Measurements from ENCODE around the gene HELZ.

HELZ gene

DNA sequence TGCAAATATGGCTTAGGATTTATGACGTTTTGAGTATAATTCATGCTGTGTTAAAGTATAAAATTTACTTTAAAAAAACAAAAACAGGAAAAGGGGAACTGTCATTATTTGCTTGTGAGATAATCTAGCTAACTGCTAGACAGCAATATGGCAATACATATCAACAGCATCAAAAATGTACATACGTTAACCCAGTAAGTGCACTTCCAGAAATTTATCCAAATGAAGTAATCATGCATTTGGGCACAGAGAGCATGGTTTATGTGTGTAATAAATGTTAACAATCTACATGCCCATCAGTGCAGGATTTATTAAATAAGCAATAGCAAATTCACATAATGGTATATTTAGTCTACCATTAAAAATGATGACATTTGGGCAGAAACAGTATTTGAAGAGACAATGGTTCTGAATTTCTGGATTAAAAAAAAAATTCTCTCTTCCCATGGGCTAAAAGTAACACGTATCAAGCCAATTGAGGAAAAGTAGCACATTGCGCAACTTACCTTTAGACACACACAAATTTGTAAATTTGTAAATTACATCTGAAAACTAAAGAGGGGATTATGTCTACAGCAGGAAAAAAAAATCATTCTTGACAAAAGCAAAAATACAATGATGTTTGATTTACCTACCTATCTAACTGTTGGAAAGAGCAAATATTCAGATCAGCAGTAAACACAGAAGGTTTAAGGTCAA lies 120.4 kb downstream of the HELZ start:
- POLR2A ChIA-PET: no interaction called here
- TF ChIP-seq, protein P1, sequence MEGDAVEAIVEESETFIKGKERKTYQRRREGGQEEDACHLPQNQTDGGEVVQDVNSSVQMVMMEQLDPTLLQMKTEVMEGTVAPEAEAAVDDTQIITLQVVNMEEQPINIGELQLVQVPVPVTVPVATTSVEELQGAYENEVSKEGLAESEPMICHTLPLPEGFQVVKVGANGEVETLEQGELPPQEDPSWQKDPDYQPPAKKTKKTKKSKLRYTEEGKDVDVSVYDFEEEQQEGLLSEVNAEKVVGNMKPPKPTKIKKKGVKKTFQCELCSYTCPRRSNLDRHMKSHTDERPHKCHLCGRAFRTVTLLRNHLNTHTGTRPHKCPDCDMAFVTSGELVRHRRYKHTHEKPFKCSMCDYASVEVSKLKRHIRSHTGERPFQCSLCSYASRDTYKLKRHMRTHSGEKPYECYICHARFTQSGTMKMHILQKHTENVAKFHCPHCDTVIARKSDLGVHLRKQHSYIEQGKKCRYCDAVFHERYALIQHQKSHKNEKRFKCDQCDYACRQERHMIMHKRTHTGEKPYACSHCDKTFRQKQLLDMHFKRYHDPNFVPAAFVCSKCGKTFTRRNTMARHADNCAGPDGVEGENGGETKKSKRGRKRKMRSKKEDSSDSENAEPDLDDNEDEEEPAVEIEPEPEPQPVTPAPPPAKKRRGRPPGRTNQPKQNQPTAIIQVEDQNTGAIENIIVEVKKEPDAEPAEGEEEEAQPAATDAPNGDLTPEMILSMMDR (IDR thresholded peaks at IDR 0.05; ENCODE audit: insufficient read depth, low read length, missing control alignments): no peak
- CTCF ChIA-PET: no interaction called here
- DNase-seq (ENCODE audit: low read depth, low spot score): no peak
- no peak overlapping the region for H3K4me3 ChIP-seq (ENCODE audit: low read depth, low read length)

DNA sequence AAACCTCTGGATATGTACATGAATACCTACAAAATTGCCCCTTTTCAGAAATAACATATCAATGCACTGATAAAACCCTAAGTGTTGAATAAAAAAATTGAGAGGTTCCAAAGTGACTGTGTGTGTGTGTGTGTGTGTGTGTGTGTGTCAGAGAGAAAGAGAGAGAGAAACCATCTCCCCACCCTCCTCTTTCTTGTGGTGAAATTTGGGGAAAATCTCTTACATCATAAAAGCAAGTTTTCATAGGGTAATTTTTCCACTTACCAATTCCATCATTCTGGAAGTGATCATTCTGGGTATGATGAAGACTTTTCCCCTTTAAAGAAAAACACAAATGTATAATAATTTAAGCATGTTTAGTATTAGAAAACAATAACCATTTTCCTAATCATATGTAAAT lies 121.3 kb downstream of the HELZ start:
- no peak for DNase-seq (ENCODE audit: low read depth, low spot score)
- ChIA-PET CTCF (no interaction called here), POLR2A (no interaction called here)
- H3K4me3 ChIP-seq (ENCODE audit: low read depth, low read length): no peak overlapping the region
- TF ChIP-seq, protein P1 (IDR thresholded peaks at IDR 0.05; ENCODE audit: insufficient read depth, low read length, missing control alignments): no peak

DNA sequence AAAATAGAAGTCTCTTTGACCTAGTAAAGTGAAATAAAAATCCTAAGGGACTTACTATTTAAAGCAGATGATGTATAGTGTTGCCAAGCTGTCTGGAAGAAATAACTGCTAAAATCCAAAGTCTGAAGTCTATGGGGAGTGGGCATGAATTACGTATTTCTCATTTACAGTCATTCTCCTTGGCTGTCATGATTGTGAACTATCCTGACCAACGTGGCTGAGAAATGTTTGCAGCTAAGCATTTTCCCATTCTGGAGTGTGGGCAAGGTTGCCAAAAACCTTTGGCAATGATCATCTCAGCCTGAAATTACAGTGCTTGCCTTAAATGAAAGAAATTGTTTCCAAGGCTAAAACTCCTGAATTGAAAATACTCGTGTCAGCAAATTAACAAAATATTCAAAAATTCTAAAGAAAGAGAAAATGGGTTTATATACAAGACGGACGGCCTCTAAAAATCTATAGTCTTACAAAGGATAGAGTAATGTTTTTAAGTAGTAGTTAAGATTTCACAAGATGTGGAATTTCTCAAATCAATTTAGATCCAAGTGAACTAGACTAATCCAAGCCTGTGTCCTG lies 123.6 kb downstream of the HELZ start:
- POLR2A ChIA-PET: no interaction called here
- TF ChIP-seq, protein P1 (IDR thresholded peaks at IDR 0.05; ENCODE audit: insufficient read depth, low read length, missing control alignments): no peak
- CTCF ChIA-PET: interaction anchor here (0.9 to 1.5 kb wide), 2 partner anchors 9 to 16 kb away, joined by 3 read pairs; no protein-coding TSS in a partner anchor
- H3K4me3 ChIP-seq (ENCODE audit: low read depth, low read length): no peak overlapping the region
- no peak for DNase-seq (ENCODE audit: low read depth, low spot score)

DNA sequence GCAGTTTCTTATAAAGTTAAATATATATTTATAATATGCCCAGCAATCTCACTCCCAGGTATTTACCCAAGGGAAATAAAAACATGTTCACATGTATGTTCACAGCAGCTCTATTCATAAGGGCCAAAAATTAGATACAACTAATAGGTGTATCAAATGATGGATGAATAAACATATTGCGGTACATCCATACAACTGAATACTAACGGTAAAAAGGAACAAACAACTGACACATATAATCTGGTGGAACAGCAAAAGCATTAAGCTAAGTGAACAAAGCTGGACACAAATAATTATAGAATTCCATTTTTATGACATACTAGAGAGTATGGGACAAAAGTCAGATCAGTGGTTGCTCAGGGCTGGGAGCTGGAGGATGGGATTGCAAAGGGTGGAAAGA lies 125.9 kb downstream of the HELZ start:
- POLR2A ChIA-PET: interaction anchor here (0.6 kb wide), 1 partner anchor 12 kb away, joined by 3 read pairs; no protein-coding TSS in a partner anchor
- DNase-seq (ENCODE audit: low read depth, low spot score): no peak
- CTCF ChIA-PET: no interaction called here
- no peak overlapping the region for H3K4me3 ChIP-seq (ENCODE audit: low read depth, low read length)
- TF ChIP-seq, protein P1 (IDR thresholded peaks at IDR 0.05; ENCODE audit: insufficient read depth, low read length, missing control alignments): no peak

DNA sequence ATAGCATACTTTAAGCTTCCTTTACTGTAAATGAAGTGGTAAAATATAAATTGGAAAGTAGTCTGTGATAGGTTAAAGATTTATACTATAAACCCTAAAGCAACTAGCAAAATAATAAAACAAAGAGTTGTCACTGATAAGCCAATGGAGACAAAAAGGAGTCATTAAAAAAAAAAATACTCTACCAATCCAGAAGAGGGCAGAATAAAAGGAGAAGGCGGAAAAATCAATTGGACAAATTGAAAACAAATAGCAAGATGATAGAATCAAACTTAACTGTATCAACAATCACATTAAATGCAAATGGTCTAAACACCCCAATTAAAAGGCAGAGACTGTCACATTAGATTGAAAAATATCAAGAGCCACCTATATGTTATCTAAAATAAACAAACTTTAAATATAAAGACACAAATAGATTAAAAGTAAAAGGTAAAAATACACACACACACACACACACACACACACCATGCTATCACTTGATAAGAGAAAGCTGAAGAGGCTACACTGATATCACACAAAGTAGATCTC lies 128.9 kb downstream of the HELZ start:
- no peak overlapping the region for H3K4me3 ChIP-seq (ENCODE audit: low read depth, low read length)
- ChIA-PET POLR2A (no interaction called here), CTCF (no interaction called here)
- TF ChIP-seq, protein P1 (IDR thresholded peaks at IDR 0.05; ENCODE audit: insufficient read depth, low read length, missing control alignments): no peak
- no peak for DNase-seq (ENCODE audit: low read depth, low spot score)

DNA sequence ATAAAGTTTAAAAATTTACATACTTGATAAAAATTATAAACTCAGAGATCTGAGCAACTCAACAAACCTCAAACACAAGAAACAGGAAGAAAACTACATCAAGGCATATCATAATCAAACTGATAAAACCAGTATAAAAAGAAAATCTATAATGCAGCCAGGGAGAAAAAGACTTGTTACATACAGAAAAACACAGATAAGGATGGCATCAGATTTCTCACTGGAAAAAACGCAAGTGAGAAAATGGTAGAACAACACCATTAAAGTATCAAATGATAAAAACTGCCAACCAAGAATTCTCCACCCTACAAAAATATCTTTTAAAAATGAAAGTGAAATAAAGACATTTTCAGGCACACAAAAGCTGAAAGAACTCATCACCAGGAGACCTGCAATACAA lies 129.6 kb downstream of the HELZ start:
- TF ChIP-seq, protein P1 (IDR thresholded peaks at IDR 0.05; ENCODE audit: insufficient read depth, low read length, missing control alignments): no peak
- CTCF ChIA-PET: no interaction called here

More for the DNA sequence above, 129.6 kb downstream of the HELZ start:
- no peak overlapping the region for H3K4me3 ChIP-seq (ENCODE audit: low read depth, low read length)
- POLR2A ChIA-PET: no interaction called here
- no peak for DNase-seq (ENCODE audit: low read depth, low spot score)
